Suprapubic skin (tissue), 4 donors: ENCODE measurements around the gene EDNRA. TPM values are rescaled to one million over a fixed set of nuclear protein-coding genes. Genes with fewer than 3 reads are reported as not detected.

Source experiments
- DNase-seq, 2 donors: peaks; one replicate each; pipeline ENCODE4 v3.0.0-alpha.2; 2019; ENCODE audit warnings: low spot score in 2 of 2
- H3K27ac ChIP-seq: fragments of 200-600 bp; sonication (generic); one replicate; pipeline ENCODE4 v1.5.1; 2019
- H3K27me3 ChIP-seq: fragments of 200-600 bp; sonication (generic); one replicate; pipeline ENCODE4 v1.5.1; 2019
- H3K36me3 ChIP-seq: fragments of 200-600 bp; sonication (generic); one replicate; pipeline ENCODE4 v1.5.1; 2019
- H3K4me1 ChIP-seq: fragments of 200-600 bp; sonication (generic); one replicate; pipeline ENCODE4 v1.5.1; 2019
- H3K4me3 ChIP-seq: fragments of 200-600 bp; sonication (generic); one replicate; pipeline ENCODE4 v1.5.1; 2019; ENCODE audit warnings: mild to moderate bottlenecking
- H3K9me3 ChIP-seq: fragments of 200-600 bp; sonication (generic); one replicate; pipeline ENCODE4 v1.5.1; 2019
- EP300 ChIP-seq: sonication (generic); formaldehyde crosslinking; IDR thresholded peaks from one replicate; pipeline ENCODE4 v1.6.1; 2017; ENCODE audit warnings: antibody characterized with exemption
- POLR2A ChIP-seq, 2 donors: fragments of 450-650 bp; IDR thresholded peaks; one replicate each; pipeline ENCODE4 v1.6.1; 2017; ENCODE audit warnings: antibody characterized with exemption in 2 of 2, mild to moderate bottlenecking in 2 of 2, moderate library complexity in 2 of 2
- POLR2AphosphoS5 ChIP-seq, 3 donors: sonication (generic); formaldehyde crosslinking; IDR thresholded peaks; one replicate each; pipeline ENCODE4 v1.6.1; 2017; ENCODE audit warnings: antibody characterized with exemption in 3 of 3
- WGBS: methylation state at CpG from one replicate; pipeline ENCODE4 v1.1.5; 2018; 5-methylcytosine and 5-hydroxymethylcytosine counted together
- total RNA-seq, 4 donors: library from RNA; depleted of rRNA; stranded (reverse); fragments of >200 nt; gene quantifications; one replicate each; pipeline ENCODE4 v1.1.0, GENCODE V29; 2016
- TF ChIP-seq, protein P1 (sequence below), 2 donors: fragments of 200-600 bp in 1 of 2; fragments of 450-650 bp in 1 of 2; sonication (generic) in 1 of 2; IDR thresholded peaks; one replicate each; pipeline ENCODE4 v1.5.1; 2016 to 2019; ENCODE audit warnings: antibody characterized with exemption in 2 of 2, mild to moderate bottlenecking in 1 of 2, moderate library complexity in 1 of 2

EDNRA gene
- total RNA-seq, 4 donors from 2014 or later, result 4.0 to 6.0 (median 4.4) TPM

DNA sequence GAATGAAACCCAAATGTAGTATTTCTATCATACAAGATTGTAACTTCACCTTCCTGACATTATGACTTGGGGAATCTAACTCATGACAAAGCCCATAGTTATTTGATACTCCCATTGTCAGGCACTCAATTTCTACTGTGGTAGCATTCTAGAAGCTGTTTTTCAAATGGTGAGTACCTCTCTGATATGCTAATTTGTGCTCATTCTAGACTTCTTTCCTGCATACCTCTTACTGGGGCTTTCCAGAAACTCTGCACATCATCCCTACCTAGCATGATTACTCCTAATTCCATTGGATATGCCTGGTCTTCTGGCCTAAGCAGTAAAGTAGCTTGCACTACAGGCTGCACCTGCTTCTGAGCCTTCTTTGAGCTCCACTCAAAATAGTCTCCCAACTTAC, 85.9 kb downstream of the EDNRA start:
- Histone ChIP-seq H3K4me1 (no peaks in the 10 kb centered on the region), H3K36me3 (no peaks in the 10 kb centered on the region), H3K27me3 (no peaks in the 10 kb centered on the region), H3K9me3 (peaks cover 4% of the 10 kb centered on the region), H3K27ac (no peak overlapping the region), H3K4me3 (no peak overlapping the region)
- TF ChIP-seq POLR2A (IDR thresholded peaks at IDR 0.05) (no peak), EP300 (no peak), POLR2AphosphoS5 (IDR thresholded peaks at IDR 0.05) (no peak)
- TF ChIP-seq, protein P1, sequence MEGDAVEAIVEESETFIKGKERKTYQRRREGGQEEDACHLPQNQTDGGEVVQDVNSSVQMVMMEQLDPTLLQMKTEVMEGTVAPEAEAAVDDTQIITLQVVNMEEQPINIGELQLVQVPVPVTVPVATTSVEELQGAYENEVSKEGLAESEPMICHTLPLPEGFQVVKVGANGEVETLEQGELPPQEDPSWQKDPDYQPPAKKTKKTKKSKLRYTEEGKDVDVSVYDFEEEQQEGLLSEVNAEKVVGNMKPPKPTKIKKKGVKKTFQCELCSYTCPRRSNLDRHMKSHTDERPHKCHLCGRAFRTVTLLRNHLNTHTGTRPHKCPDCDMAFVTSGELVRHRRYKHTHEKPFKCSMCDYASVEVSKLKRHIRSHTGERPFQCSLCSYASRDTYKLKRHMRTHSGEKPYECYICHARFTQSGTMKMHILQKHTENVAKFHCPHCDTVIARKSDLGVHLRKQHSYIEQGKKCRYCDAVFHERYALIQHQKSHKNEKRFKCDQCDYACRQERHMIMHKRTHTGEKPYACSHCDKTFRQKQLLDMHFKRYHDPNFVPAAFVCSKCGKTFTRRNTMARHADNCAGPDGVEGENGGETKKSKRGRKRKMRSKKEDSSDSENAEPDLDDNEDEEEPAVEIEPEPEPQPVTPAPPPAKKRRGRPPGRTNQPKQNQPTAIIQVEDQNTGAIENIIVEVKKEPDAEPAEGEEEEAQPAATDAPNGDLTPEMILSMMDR (IDR thresholded peaks at IDR 0.05), result no peak
- no peak for DNase-seq

DNA sequence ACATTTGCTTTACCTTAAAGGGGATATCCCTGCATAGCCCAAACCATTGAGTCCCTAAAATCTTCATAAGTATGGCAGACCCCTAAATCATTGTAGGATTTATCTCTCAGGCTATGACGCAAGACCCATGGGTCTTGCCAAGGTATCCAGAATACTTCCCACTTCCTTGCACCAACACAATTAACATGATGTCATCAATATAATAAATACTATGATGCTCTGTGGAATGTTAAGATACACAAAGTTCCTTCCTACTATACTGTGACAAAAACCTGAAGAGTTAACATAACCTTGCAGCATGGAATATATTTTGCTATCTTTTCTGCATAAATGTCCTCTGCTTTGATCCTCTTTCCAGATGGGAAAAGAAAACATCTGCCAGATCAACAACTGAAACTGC, 86.4 kb downstream of the EDNRA start:
- WGBS, result 47% methylated on average over 1 of the region's 1 CpG
- TF ChIP-seq POLR2AphosphoS5 (IDR thresholded peaks at IDR 0.05) (no peak), EP300 (no peak), POLR2A (IDR thresholded peaks at IDR 0.05) (no peak)
- TF ChIP-seq, protein P1 (IDR thresholded peaks at IDR 0.05), result no peak
- H3K27ac ChIP-seq, result no peak overlapping the region

GRCh38 chr4:147570616-147571015, 89.7 kb downstream of the EDNRA start:
- H3K36me3 ChIP-seq, result no peaks in the 10 kb centered on the region
- H3K4me1 ChIP-seq, result no peaks in the 10 kb centered on the region
- H3K27ac ChIP-seq, result no peak overlapping the region
- H3K4me3 ChIP-seq, result no peak overlapping the region
- TF ChIP-seq POLR2AphosphoS5 (IDR thresholded peaks at IDR 0.05), result no peak
- no peak for TF ChIP-seq EP300
- TF ChIP-seq, protein P1 (IDR thresholded peaks at IDR 0.05), result no peak
- no peak for TF ChIP-seq POLR2A (IDR thresholded peaks at IDR 0.05)
- no peak for DNase-seq
- no peaks in the 10 kb centered on the region for H3K9me3 ChIP-seq
- no peaks in the 10 kb centered on the region for H3K27me3 ChIP-seq
- 50% methylated on average over 4 of the region's 4 CpGs for WGBS

More for the DNA sequence above, 86.4 kb downstream of the EDNRA start:
- H3K4me1 ChIP-seq, result no peaks in the 10 kb centered on the region
- no peak for DNase-seq
- no peaks in the 10 kb centered on the region for H3K27me3 ChIP-seq
- no peaks in the 10 kb centered on the region for H3K36me3 ChIP-seq
- H3K4me3 ChIP-seq, result no peak overlapping the region
- H3K9me3 ChIP-seq, result peaks cover 4% of the 10 kb centered on the region

GRCh38 chr4:147571036-147571770, 90.3 kb downstream of the EDNRA start:
- H3K27ac ChIP-seq, result no peak overlapping the region
- H3K36me3 ChIP-seq, result no peaks in the 10 kb centered on the region
- DNase-seq, result no peak
- H3K4me3 ChIP-seq, result no peak overlapping the region
- no peaks in the 10 kb centered on the region for H3K4me1 ChIP-seq
- no peaks in the 10 kb centered on the region for H3K9me3 ChIP-seq
- 45% methylated on average over 5 of the region's 5 CpGs for WGBS
- TF ChIP-seq, protein P1 (IDR thresholded peaks at IDR 0.05), result no peak
- TF ChIP-seq POLR2A (IDR thresholded peaks at IDR 0.05) (no peak), POLR2AphosphoS5 (IDR thresholded peaks at IDR 0.05) (no peak), EP300 (no peak)
- H3K27me3 ChIP-seq, result no peaks in the 10 kb centered on the region

DNA sequence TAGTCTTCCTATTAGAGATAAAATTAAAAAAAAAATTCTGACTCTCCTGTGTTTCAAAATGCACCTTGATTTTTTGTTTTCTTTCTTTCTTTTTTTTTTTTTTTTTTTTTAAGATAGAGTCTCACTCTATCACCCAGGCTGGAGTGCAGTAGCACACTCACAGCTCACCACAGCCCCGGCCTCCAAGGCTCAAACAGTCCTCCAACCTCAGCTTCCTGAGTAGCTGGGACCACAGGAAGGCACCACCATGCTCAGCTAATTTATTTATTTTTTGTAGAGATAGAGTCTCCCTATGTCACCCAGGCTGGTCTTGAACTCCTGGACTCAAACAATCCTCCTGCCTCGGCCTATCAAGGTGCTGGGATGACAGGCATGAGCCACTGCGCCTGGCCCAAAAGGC, 95.2 kb downstream of the EDNRA start:
- no peaks in the 10 kb centered on the region for H3K9me3 ChIP-seq
- DNase-seq, result no peak
- no peaks in the 10 kb centered on the region for H3K4me1 ChIP-seq
- no peaks in the 10 kb centered on the region for H3K27me3 ChIP-seq
- no peak overlapping the region for H3K4me3 ChIP-seq
- 91% methylated on average over 3 of the region's 3 CpGs for WGBS
- no peak overlapping the region for H3K27ac ChIP-seq
- TF ChIP-seq, protein P1 (IDR thresholded peaks at IDR 0.05), result no peak
- TF ChIP-seq EP300 (no peak), POLR2A (IDR thresholded peaks at IDR 0.05) (no peak), POLR2AphosphoS5 (IDR thresholded peaks at IDR 0.05) (no peak)
- H3K36me3 ChIP-seq, result no peaks in the 10 kb centered on the region
